ENCODE data around the gene ANXA10. TPM values are rescaled to one million over a fixed set of nuclear protein-coding genes. Genes with fewer than 3 reads are reported as not detected.

Gene ANXA10
- total RNA-seq, 1 experiment from 2014 or later, result not detected

DNA sequence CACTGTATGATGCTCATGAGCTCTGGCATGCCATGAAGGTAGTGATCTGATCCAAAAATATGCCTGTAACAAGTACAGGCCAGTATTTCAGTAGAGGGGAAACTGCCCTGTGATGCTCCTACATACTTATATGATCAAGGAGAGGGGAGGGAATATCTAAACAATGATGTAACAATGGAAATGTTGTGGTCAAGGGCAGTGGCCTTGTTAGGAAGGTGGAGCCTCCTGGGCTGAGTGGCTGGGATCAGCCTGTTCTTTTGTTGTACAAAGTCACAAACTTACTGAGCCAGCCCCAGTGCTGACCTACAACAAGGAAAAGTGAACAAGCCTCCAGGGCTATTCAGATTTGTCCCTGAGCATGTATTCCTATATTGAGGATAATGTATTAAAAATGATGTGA is 70.3 kb downstream of the ANXA10 start (continued):
- TF ChIP-seq NFYB (CRISPR knock-in tag; conservative IDR thresholded peaks at IDR 0.05; ENCODE audit: low read depth) (no peak), TP53 (CRISPR knock-in tag; IDR thresholded peaks at IDR 0.05) (no peak), ZNF512 (CRISPR knock-in tag; IDR thresholded peaks at IDR 0.05; ENCODE audit: borderline replicate concordance) (no peak), SMAD3 (CRISPR knock-in tag; IDR thresholded peaks at IDR 0.05; ENCODE audit: borderline replicate concordance) (no peak), ZNF138 (CRISPR knock-in tag; conservative IDR thresholded peaks at IDR 0.05) (no peak), STAT6 (CRISPR knock-in tag; conservative IDR thresholded peaks at IDR 0.05; ENCODE audit: low read depth) (no peak), GABPB1 (CRISPR knock-in tag; IDR thresholded peaks at IDR 0.05) (no peak), FOXP4 (CRISPR knock-in tag; IDR thresholded peaks at IDR 0.05) (no peak), TCF7 (CRISPR knock-in tag; IDR thresholded peaks at IDR 0.05; ENCODE audit: low read depth) (no peak), FOXK1 (CRISPR knock-in tag; IDR thresholded peaks at IDR 0.05) (no peak), MXD4 (CRISPR knock-in tag; IDR thresholded peaks at IDR 0.05; ENCODE audit: borderline replicate concordance) (no peak), NFE2L1 (CRISPR knock-in tag; IDR thresholded peaks at IDR 0.05) (no peak), SMAD4 (CRISPR knock-in tag; IDR thresholded peaks at IDR 0.05) (no peak), RELA (CRISPR knock-in tag; IDR thresholded peaks at IDR 0.05; ENCODE audit: borderline replicate concordance) (no peak)
- TF ChIP-seq, protein P1, sequence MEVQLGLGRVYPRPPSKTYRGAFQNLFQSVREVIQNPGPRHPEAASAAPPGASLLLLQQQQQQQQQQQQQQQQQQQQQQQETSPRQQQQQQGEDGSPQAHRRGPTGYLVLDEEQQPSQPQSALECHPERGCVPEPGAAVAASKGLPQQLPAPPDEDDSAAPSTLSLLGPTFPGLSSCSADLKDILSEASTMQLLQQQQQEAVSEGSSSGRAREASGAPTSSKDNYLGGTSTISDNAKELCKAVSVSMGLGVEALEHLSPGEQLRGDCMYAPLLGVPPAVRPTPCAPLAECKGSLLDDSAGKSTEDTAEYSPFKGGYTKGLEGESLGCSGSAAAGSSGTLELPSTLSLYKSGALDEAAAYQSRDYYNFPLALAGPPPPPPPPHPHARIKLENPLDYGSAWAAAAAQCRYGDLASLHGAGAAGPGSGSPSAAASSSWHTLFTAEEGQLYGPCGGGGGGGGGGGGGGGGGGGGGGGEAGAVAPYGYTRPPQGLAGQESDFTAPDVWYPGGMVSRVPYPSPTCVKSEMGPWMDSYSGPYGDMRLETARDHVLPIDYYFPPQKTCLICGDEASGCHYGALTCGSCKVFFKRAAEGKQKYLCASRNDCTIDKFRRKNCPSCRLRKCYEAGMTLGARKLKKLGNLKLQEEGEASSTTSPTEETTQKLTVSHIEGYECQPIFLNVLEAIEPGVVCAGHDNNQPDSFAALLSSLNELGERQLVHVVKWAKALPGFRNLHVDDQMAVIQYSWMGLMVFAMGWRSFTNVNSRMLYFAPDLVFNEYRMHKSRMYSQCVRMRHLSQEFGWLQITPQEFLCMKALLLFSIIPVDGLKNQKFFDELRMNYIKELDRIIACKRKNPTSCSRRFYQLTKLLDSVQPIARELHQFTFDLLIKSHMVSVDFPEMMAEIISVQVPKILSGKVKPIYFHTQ (CRISPR knock-in tag; IDR thresholded peaks at IDR 0.05), result no peak

DNA sequence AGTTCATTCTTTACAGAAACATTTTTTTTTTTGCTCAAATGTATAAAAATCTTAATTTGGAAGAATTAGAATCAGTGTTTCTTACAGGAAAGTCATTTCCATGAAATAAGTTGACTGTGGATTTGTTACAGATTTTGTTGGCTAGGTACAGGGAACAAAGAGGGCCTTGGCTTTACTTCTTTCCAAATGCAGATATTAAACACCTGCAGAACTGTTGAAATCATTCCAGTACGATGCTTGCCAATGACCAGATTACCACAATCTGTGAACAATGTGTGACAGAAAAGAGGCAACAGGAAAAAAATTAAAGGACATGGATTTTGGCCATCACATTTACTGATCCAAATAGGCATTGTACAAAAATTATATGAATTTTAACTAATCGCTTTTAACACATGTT is 70.8 kb downstream of the ANXA10 start:
- H3K4me1 Mint-ChIP-seq, result no peaks in the 10 kb centered on the region
- ATAC-seq (no peak), DNase-seq (ENCODE audit: low spot score) (no peak)
- no peaks in the 10 kb centered on the region for H3K27me3 Mint-ChIP-seq (ENCODE audit: low read depth)
- no peak overlapping the region for H3K4me3 Mint-ChIP-seq
- CTCF ChIA-PET, result no interaction called here
- POLR2A ChIA-PET, result no interaction called here
- H3K9me3 Mint-ChIP-seq, result peaks cover 29% of the 10 kb centered on the region
- no peak overlapping the region for H3K27ac Mint-ChIP-seq
- peaks cover 12% of the 10 kb centered on the region for H3K36me3 Mint-ChIP-seq
- TF ChIP-seq ZNF396 (CRISPR knock-in tag; IDR thresholded peaks at IDR 0.05; ENCODE audit: borderline replicate concordance) (no peak), ZNF219 (CRISPR knock-in tag; IDR thresholded peaks at IDR 0.05; ENCODE audit: borderline replicate concordance) (no peak), ATF2 (CRISPR knock-in tag; IDR thresholded peaks at IDR 0.05; ENCODE audit: borderline replicate concordance, low read depth) (no peak), ZNF416 (CRISPR knock-in tag; IDR thresholded peaks at IDR 0.05) (no peak), HMGXB4 (CRISPR knock-in tag; IDR thresholded peaks at IDR 0.05) (no peak), RELA (CRISPR knock-in tag; IDR thresholded peaks at IDR 0.05; ENCODE audit: borderline replicate concordance) (no peak)
- TF ChIP-seq, protein P2, sequence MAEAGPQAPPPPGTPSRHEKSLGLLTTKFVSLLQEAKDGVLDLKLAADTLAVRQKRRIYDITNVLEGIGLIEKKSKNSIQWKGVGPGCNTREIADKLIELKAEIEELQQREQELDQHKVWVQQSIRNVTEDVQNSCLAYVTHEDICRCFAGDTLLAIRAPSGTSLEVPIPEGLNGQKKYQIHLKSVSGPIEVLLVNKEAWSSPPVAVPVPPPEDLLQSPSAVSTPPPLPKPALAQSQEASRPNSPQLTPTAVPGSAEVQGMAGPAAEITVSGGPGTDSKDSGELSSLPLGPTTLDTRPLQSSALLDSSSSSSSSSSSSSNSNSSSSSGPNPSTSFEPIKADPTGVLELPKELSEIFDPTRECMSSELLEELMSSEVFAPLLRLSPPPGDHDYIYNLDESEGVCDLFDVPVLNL (CRISPR knock-in tag; IDR thresholded peaks at IDR 0.05; ENCODE audit: borderline replicate concordance, low read depth), result no peak
- TF ChIP-seq, protein P3, sequence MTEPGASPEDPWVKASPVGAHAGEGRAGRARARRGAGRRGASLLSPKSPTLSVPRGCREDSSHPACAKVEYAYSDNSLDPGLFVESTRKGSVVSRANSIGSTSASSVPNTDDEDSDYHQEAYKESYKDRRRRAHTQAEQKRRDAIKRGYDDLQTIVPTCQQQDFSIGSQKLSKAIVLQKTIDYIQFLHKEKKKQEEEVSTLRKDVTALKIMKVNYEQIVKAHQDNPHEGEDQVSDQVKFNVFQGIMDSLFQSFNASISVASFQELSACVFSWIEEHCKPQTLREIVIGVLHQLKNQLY (CRISPR knock-in tag; IDR thresholded peaks at IDR 0.05), result no peak

Data from WTC11 (cell line).